ENCODE data around the gene BICC1.

The BICC1 gene

DNA sequence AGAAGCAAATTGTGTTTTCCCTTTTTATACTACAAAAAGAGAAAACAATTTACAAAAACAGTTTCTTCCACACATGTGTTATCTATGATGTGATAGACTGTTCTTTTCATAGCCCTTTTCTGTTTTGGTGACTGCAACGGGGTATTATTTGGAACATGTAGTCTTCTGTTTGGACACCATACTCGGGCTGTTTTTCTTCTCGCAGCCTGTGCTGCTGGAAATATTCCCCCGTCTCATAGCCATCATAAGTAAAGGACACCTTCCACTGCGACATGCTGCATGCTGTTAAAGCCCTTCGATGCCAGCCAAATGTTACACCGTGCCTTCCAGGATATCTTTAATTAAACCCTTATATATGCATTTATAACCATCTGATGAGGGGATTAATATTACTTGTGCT lies 222.4 kb downstream of the BICC1 start:
- no peak for DNase-seq (ENCODE audit: extremely low read depth in 1 of 2, low read depth in 1 of 2)

DNA sequence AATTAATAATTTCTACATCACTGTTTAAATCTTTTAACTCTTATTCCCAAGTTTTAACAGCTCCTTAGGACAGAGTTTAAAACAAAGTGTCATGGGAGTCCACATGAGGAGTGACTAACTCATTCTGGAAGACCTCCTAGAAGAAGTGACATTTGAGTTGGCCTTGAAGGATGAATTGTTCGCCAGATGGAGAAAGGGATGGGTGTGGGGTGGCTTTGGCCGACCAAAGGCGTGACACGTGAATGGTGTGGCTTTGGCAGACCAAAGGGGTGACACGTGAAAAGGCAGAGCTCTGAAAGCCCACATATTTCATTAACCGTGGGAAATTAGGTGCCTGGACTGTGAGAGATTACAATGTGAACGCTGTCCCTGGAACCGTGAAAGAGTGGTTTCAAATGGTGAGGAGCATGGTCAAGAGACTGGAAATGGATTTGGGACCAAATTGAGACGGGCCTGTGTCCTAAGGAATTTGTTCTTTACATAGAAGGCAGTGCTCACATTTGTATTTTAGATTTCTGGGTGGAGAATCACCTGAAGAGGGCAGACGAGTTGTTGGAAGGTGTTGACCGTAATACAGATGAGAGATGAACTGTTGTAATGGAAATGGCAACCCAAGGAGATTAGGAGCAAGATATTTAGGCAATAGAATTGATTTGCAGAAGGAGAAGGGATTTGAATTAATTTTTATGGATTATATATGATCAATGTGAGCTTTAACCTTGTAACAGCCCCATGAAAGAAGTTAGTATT lies 228.1 kb downstream of the BICC1 start:
- DNase-seq (ENCODE audit: extremely low read depth in 1 of 2, low read depth in 1 of 2), result no peak

GRCh38 chr10:58741673-58742072 lies 229.0 kb downstream of the BICC1 start:
- DNase-seq (ENCODE audit: extremely low read depth in 1 of 2, low read depth in 1 of 2), result no peak

DNA sequence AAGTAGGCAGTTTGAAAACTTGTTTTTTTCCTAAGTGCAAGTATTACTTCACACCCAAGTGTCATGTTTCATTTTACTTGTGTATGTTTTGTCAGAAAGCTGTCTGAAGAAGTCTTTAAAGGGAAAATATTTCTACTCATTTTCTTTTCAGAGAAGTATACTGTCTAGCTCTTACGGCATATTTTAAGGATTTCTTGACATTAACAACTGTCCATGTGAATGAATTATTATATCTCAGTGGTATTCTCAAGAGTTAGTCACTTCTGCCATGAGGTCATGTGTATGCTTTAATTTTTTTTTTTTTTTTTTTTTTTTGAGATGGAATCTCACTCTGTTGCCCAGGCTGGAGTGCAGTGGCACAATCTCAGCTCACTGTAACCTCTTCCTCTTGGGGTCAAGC lies 229.5 kb downstream of the BICC1 start:
- DNase-seq (ENCODE audit: extremely low read depth in 1 of 2, low read depth in 1 of 2), result no peak

- DNase-seq (ENCODE audit: extremely low read depth in 1 of 2, low read depth in 1 of 2), result no peak
These were observed 230.9 kb downstream of the BICC1 start for GRCh38 chr10:58743466-58744115.

DNA sequence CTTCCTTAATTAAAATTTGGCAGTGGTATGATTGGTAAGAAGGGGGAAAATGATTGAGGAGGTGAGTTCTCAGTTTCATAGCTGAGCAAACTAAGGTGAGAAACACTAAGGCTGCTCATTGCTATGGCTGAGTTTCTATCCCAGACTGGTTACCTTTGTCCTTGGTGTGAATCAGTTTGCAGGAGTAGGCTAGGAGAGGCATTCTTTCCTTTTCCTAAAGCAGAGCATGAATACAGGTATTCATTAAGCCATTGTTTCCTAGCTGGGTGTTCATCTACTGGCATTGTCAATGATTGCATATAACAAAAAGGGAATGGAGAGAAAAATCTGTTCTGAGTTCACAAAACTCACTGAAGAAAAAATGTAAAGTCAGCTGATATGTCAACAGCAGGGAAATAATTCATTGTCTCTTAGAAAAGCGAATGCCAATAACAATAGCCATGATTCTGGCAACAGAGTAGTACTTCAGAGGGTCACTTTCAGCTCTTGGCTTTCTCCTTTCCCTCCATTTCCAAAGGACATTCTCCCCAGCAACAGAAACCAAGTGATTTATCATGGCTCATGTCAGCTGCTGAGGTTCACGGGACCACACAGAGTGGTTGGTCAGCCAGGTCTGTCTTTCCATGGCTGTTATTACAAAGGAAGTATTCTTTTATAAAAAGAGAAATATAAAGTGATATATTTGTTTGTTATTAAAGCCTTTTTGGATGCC lies 234.0 kb downstream of the BICC1 start:
- DNase-seq (ENCODE audit: extremely low read depth in 1 of 2, low read depth in 1 of 2), result no peak

DNA sequence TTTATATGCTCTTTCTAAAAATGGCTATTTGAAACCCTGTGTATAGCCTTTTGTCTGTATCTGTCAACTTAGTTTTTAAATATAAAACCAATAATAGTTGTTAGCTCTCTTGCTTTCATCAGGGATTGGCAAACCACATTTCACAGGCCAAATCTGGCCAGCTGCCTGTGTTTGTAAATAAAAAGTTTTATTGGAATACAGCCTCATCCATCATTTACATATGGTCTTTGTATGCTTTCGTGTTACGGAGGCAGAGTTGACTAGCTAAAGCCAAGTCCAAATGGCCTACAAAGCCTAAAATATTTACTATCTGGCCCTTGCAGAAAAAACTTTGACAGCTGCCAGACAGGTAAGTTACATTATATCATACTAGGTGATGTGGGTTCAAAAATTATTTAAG lies 235.0 kb downstream of the BICC1 start:
- DNase-seq (ENCODE audit: extremely low read depth in 1 of 2, low read depth in 1 of 2), result no peak

DNA sequence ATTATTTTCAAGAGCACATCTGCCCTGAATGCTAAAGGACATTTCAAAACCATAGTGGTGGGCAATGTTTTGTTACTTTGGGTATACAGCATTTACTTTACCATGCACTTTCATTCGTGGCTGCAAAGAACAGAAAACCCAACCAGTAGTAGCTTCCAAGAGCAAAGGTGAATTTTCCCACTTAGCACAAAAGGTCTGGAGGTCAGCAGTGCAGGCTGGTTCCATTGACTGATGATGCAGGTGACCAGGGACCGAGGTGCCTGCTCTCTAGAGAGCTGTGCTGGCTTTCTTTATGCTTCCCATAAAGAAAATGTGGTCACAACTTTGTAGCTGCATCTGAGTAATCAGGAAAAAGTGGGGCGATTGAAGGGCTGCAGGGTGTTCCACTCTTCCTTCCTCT lies 240.0 kb downstream of the BICC1 start:
- DNase-seq (ENCODE audit: extremely low read depth in 1 of 2, low read depth in 1 of 2), result no peak

GRCh38 chr10:58753425-58753824 lies 240.8 kb downstream of the BICC1 start:
- DNase-seq (ENCODE audit: extremely low read depth in 1 of 2, low read depth in 1 of 2), result no peak

DNA sequence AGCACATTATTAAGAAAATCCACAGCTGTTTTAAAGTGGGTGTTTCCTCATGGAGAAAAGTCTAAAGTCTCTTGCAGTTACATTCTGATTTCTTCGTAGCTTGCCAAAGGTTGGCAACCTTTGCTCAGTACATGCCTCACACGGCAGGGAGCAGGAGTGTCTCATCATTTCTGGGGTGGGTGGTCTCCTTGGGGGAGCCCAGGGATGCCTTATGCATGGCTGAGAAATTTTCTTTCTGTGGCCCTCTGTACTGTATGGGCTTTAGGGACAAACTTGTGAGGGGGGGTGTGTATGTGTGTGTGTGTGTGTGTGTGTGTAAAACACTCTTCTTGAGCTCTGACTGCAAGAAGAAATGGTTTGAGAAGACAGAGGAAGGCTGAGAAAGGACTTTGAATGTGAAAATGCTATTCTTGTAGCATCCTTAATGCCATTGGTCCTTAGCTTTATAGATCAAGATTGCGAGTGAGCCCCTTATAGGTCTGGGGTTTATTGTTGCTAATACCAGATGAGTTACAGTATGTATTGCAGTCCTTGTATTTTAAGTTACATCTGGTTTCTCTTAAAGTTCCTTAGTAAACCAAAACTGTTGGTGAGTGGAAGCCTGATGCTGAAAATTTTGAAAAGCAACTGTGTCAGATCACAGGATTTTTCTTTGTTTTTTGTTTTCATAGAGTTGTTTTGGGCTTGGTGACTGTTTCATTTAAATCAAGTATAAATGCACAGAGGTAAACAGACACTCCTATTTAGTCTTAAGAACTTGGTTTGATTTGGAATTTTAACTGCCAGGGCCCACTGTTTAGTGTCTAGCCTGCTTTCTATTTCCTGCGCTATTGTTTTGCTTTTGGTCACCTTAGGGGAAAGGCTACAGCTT lies 242.0 kb downstream of the BICC1 start:
- DNase-seq (ENCODE audit: extremely low read depth in 1 of 2, low read depth in 1 of 2), result no peak

DNA sequence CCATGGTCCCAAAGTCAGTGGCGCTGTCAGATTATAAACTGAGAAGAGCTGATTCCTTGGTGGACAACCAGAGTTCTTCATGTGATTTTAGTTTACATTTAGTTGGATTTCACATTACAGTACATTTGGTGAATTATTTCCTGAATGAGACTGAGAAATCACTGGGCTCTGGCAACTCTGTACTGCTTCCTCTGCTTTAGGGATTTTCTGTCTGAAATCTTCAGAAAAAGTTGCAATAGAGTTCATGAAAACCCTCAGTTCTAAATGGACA lies 242.6 kb downstream of the BICC1 start:
- no peak for DNase-seq (ENCODE audit: extremely low read depth in 1 of 2, low read depth in 1 of 2)

GRCh38 chr10:58755677-58756076 lies 243.0 kb downstream of the BICC1 start:
- DNase-seq (ENCODE audit: extremely low read depth in 1 of 2, low read depth in 1 of 2), result no peak

DNA sequence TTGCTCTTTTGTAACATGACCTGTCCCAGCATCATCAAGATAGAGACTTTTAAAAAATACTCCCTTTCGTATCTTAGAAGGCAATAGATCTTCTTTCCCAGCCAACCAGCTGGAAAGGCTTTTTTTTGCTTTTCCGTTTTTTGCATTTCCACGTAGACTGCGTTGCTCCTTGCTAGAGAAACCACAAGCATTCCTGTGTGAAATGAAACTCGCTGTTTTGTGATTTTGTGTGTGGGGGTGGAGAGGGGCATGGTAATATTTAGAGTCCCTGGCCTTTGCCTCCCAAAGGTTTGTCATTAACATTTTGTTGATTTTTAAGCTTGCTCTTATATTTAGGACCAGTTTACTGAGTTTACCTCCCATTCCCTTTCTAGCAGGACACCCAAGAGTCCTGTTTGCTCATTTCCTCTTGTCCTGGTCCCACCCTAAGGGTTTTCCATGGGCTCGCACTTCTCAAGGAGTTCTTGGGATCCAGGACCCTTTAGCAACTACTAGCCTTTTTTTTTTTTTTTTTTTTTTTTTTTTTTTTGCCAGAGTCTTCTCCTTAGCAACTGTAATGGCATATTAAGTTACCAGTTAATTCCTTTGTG lies 243.6 kb downstream of the BICC1 start:
- DNase-seq (ENCODE audit: extremely low read depth in 1 of 2, low read depth in 1 of 2), result no peak

- no peak for DNase-seq (ENCODE audit: extremely low read depth in 1 of 2, low read depth in 1 of 2)
These were observed 244.8 kb downstream of the BICC1 start for GRCh38 chr10:58757352-58758065.

DNA sequence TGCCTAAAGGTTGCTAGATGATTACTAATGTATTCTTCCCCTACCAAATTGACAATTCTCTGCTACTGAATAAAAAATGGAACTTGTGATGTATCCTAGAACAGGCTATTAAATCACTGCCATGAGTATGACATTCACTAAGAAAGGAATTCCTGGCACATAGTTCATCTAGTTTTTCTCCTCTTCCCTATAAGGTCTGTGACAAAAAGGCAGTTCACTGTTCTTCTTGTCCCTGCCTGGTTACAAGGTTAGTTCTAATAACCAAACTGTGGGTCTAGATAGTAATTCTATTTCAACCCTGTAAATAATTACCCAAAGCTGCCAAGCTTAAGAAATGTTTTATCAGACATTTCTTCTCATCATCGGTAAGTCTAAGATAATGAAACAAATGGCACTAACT lies 245.6 kb downstream of the BICC1 start:
- no peak for DNase-seq (ENCODE audit: extremely low read depth in 1 of 2, low read depth in 1 of 2)

GRCh38 chr10:58764087-58764747 lies 251.5 kb downstream of the BICC1 start:
- no peak for DNase-seq (ENCODE audit: extremely low read depth in 1 of 2, low read depth in 1 of 2)

DNA sequence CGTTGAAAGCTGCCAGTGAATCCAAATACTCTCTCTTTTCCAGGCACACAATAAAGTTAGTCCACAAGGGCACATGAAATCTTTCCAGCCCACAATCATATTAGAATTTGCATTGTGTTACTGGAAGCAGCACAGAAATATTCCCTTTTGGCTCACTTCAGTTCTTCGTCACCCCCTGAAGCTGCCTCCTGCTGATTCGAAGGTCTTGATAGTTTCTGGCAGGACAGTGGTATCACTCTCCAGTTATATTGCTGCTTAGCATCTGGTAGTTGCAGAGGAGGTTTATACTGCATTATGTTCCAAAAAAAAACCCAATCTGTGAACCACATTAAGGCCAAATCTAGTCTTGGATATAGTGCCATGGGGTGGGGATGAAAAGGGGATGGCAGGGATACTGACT lies 253.2 kb downstream of the BICC1 start:
- DNase-seq (ENCODE audit: extremely low read depth in 1 of 2, low read depth in 1 of 2), result no peak

DNA sequence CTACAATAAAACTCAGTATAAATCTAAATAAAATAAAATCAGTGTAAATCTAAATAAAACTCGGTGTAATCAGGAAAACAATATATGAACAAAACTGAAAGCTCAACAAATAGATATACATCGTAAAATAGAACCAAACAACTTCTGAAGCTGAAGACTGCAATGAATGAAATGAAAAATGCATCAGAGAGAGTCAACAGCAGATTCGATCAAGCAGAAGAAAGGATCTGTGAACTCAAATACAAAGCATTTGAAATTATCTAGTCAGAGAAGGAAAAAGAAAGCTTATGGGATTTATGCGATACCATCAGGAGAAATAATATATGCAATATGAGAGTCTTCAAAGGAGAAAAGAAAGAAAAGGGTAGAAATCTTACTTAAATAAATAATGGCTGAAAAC lies 255.0 kb downstream of the BICC1 start:
- no peak for DNase-seq (ENCODE audit: extremely low read depth in 1 of 2, low read depth in 1 of 2)

- DNase-seq (ENCODE audit: extremely low read depth in 1 of 2, low read depth in 1 of 2), result no peak
These were observed 259.2 kb downstream of the BICC1 start for GRCh38 chr10:58771863-58772262.

- DNase-seq (ENCODE audit: extremely low read depth in 1 of 2, low read depth in 1 of 2), result no peak
These were observed 260.1 kb downstream of the BICC1 start for GRCh38 chr10:58772758-58773157.

Data from activated CD8-positive, alpha-beta memory T cell treated with anti-CD3 and anti-CD28 coated beads for 1 hour (primary cell).